Mucosa of rectum (tissue), 2 donors: ENCODE results near the gene CPNE9.

ENCODE experiments used
- H3K27ac ChIP-seq, 2 donors: one replicate each; pipeline ENCODE4 v1.7.0; 2013; ENCODE audit warnings: inconsistent platforms in 2 of 2, low read depth in 2 of 2, low read length in 2 of 2
- H3K27me3 ChIP-seq, 2 donors: one replicate each; pipeline ENCODE4 v1.7.0; 2013; ENCODE audit warnings: low read length in 2 of 2; ENCODE audit not compliant: control insufficient read depth in 2 of 2, insufficient read depth in 2 of 2
- H3K36me3 ChIP-seq, 2 donors: one replicate each; pipeline ENCODE4 v1.7.0; 2013; ENCODE audit warnings: low read length in 2 of 2; ENCODE audit not compliant: control insufficient read depth in 2 of 2, insufficient read depth in 2 of 2
- H3K4me1 ChIP-seq, 2 donors: one replicate each; pipeline ENCODE4 v1.7.0; 2013; ENCODE audit warnings: low read length in 2 of 2, mild to moderate bottlenecking in 1 of 2; ENCODE audit not compliant: control insufficient read depth in 2 of 2, insufficient read depth in 2 of 2
- H3K4me3 ChIP-seq, 2 donors: one replicate each; pipeline ENCODE4 v1.7.0; 2013; ENCODE audit warnings: low read length in 2 of 2
- H3K9ac ChIP-seq, 2 donors: one replicate each; pipeline ENCODE4 v1.7.0; 2013; ENCODE audit warnings: low read length in 2 of 2, low read depth in 1 of 2, mild to moderate bottlenecking in 1 of 2
- H3K9me3 ChIP-seq, 2 donors: one replicate each; pipeline ENCODE4 v1.7.0; 2013; ENCODE audit warnings: low read length in 2 of 2; ENCODE audit not compliant: control insufficient read depth in 2 of 2
- donor health status: healthy.
- donor health status: Normal muscosa, but diverticular disease.

CPNE9 gene

GRCh38 chr3:9686050-9686550, 17.5 kb upstream of the CPNE9 start:
- Histone ChIP-seq H3K27ac (no peak overlapping the region), H3K36me3 (peaks cover 76 to 96% of the 10 kb centered on the region in 2 donors), H3K9ac (no peak overlapping the region), H3K27me3 (no peaks in the 10 kb centered on the region), H3K4me3 (no peak overlapping the region), H3K9me3 (no peaks in the 10 kb centered on the region), H3K4me1 (peaks cover 0 to 8% of the 10 kb centered on the region in 2 donors)

DNA sequence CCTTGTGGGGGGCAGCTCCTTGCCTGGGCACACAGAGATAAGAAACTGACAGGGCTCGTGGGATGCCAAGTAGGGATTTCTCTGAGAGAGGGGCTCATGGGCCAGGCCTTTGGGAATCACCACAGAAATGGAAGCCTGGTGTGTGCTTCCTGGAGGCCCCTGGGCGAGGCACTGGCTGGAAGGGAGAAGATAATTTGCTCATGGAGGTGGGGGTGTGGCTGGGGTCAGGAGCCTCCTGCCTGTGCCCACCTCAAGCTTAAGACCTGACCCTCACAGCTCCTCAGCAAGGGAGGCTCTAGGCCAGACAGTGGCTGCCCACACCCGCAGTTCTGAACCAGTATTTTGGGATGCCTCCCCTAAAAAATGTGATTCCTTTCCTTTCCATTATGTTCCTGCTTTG, 16.9 kb upstream of the CPNE9 start:
- no peaks in the 10 kb centered on the region for H3K9me3 ChIP-seq
- H3K36me3 ChIP-seq, result peaks cover 78 to 96% of the 10 kb centered on the region in 2 donors
- H3K4me1 ChIP-seq, result peaks cover 0 to 4% of the 10 kb centered on the region in 2 donors
- no peak overlapping the region for H3K4me3 ChIP-seq
- H3K9ac ChIP-seq, result no peak overlapping the region
- no peaks in the 10 kb centered on the region for H3K27me3 ChIP-seq
- H3K27ac ChIP-seq, result no peak overlapping the region

DNA sequence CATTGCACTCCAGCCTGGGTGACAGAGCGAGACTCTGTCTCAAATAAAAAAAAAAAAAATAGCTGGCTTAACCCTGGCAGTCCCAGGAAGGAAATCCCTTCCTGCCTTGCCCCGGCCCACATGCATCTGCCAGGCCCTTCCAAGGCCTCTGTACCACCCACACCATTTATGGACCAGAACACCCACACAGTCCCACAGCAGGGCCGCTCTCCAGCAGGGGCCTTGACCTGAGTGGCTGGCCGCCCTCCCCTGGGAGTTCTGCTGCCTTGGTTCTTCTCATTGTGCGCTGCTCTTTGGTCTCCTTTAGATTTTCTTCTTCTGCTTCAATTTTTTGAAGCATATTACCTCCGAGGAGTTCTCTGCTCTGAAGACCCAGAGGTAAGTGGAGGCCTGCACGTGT, 16.1 kb upstream of the CPNE9 start:
- Histone ChIP-seq H3K9ac (no peak overlapping the region), H3K27ac (no peak overlapping the region), H3K27me3 (no peaks in the 10 kb centered on the region), H3K36me3 (peaks cover 79 to 97% of the 10 kb centered on the region in 2 donors), H3K9me3 (no peaks in the 10 kb centered on the region), H3K4me3 (no peak overlapping the region), H3K4me1 (no peaks in the 10 kb centered on the region)

DNA sequence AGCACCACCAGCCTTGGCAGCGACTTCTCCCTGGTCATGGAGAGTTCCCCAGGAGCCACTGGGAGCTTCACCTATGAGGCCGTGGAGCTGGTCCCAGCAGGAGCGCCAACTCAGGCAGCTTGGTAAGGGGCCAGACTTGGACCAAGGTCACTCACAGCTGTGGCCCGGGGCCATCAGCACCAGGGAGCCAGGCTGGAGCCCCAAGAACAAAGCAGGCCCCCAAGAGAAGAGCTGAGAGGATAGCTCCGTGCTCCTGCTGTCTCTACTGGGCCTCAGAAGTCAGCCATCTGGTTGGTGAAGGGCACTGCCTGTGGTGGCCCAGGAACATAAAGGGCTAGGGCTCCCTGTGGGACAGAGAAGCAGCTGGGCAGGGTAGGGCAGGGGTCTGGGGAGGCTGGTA, 14.7 kb upstream of the CPNE9 start:
- Histone ChIP-seq H3K36me3 (peaks cover 79 to 97% of the 10 kb centered on the region in 2 donors), H3K4me1 (no peaks in the 10 kb centered on the region), H3K4me3 (no peak overlapping the region), H3K9ac (no peak overlapping the region), H3K27ac (no peak overlapping the region), H3K27me3 (no peaks in the 10 kb centered on the region), H3K9me3 (no peaks in the 10 kb centered on the region)

DNA sequence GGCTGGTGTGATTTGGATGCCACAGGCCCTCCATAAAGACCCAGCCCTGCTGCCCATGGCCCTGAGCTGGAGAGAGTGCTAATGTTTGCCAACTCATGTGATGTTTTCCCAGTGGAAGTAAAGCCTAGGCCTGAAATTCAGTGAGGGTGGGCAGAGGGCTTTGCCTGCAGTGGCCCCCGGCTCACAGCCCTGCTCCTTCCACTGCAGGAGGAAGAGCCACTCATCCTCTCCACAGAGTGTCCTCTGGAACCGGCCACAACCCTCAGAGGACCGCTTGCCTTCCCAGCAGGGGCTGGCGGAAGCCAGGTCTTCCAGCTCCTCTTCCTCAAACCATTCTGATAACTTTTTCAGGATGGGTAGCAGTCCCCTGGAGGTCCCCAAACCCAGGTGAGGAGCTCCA, 13.9 kb upstream of the CPNE9 start:
- no peaks in the 10 kb centered on the region for H3K27me3 ChIP-seq
- no peak overlapping the region for H3K27ac ChIP-seq
- peaks cover 77 to 95% of the 10 kb centered on the region in 2 donors for H3K36me3 ChIP-seq
- H3K4me3 ChIP-seq, result no peak overlapping the region
- H3K9me3 ChIP-seq, result no peaks in the 10 kb centered on the region
- H3K9ac ChIP-seq, result no peak overlapping the region
- H3K4me1 ChIP-seq, result no peaks in the 10 kb centered on the region

GRCh38 chr3:9690451-9691450, 12.9 kb upstream of the CPNE9 start:
- Histone ChIP-seq H3K27me3 (no peaks in the 10 kb centered on the region), H3K36me3 (peaks cover 78 to 94% of the 10 kb centered on the region in 2 donors), H3K9me3 (no peaks in the 10 kb centered on the region), H3K4me1 (no peaks in the 10 kb centered on the region), H3K4me3 (no peak overlapping the region), H3K9ac (no peak overlapping the region), H3K27ac (no peak overlapping the region)

DNA sequence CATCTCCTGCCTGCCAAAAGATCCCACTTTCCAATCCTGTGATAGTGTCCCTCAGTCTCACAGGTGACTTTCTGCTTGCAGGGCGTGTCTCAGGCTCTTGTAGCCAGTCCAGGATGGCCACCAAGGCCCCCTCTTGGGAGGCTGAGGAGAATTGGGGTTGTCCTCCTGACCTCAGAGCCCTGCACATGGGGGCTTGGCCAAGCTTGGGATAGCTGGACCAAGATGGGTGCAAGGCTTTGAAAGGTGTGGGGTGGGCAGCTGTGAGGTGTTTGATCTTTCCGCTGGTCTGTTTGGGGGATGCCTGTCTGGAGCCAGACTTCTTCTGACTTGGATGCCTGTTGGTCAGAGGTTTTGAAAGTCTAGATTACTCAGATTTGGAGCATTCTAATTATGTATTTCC, 12.0 kb upstream of the CPNE9 start:
- no peak overlapping the region for H3K9ac ChIP-seq
- no peak overlapping the region for H3K4me3 ChIP-seq
- H3K27ac ChIP-seq, result no peak overlapping the region
- no peaks in the 10 kb centered on the region for H3K4me1 ChIP-seq
- peaks cover 76 to 86% of the 10 kb centered on the region in 2 donors for H3K36me3 ChIP-seq
- H3K27me3 ChIP-seq, result no peaks in the 10 kb centered on the region
- H3K9me3 ChIP-seq, result no peaks in the 10 kb centered on the region

GRCh38 chr3:9692416-9692815, 11.2 kb upstream of the CPNE9 start:
- Histone ChIP-seq H3K9me3 (no peaks in the 10 kb centered on the region), H3K27ac (no peak overlapping the region), H3K4me1 (no peaks in the 10 kb centered on the region), H3K36me3 (peaks cover 80 to 88% of the 10 kb centered on the region in 2 donors), H3K27me3 (no peaks in the 10 kb centered on the region), H3K4me3 (no peak overlapping the region), H3K9ac (no peak overlapping the region)

GRCh38 chr3:9695345-9695744, 8.3 kb upstream of the CPNE9 start:
- H3K4me3 ChIP-seq, result no peak overlapping the region
- H3K4me1 ChIP-seq, result no peaks in the 10 kb centered on the region
- H3K27me3 ChIP-seq, result no peaks in the 10 kb centered on the region
- no peak overlapping the region for H3K9ac ChIP-seq
- H3K9me3 ChIP-seq, result no peaks in the 10 kb centered on the region
- H3K27ac ChIP-seq, result no peak overlapping the region
- H3K36me3 ChIP-seq, result peaks cover 61 to 71% of the 10 kb centered on the region in 2 donors

DNA sequence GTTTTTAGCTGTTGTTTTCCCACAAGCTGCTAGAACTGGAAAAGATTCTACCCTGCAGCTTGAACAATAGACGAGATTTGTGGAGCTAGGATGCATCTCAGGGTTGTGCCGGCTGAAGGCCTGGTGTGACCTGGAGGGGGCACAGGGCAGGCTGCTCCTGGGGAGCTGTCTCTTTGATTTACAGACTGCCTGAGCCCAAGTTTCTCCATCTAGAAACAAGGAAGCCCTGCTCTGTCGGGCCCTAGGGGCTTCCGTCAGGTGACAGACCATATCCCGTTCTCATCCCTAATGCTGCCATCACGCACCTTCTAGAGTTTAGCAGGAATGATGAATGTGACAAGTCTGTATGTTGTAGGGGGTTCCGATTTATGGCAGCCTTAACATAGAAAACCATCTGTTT, 7.9 kb upstream of the CPNE9 start:
- Histone ChIP-seq H3K9ac (no peak overlapping the region), H3K27me3 (no peaks in the 10 kb centered on the region), H3K9me3 (no peaks in the 10 kb centered on the region), H3K4me3 (no peak overlapping the region), H3K4me1 (no peaks in the 10 kb centered on the region), H3K27ac (no peak overlapping the region), H3K36me3 (peaks cover 57 to 69% of the 10 kb centered on the region in 2 donors)
